Activated CD4-positive, alpha-beta T cell treated with anti-CD3 and anti-CD28 coated beads, Interleukin-2, amount 10 ng/mL, durations not matched to agents 7 days and 5 days (primary cell): ENCODE data around the gene MYLK4. TPM values are rescaled to one million over a fixed set of nuclear protein-coding genes. Genes with fewer than 3 reads are reported as not detected.
A peak's percentile ranks its signal among the peaks of the same experiment; 100 is the strongest.

Experiments
- CTCF ChIA-PET: fragments of 350-600 bp; sonication (Branson Sonifier 250); formaldehyde crosslinking; loops from one replicate; lab custom pipeline; 2021; ENCODE audit warnings: antibody characterized with exemption; lab: Charles Lee
- POLR2A ChIA-PET: fragments of 350-600 bp; sonication (Branson Sonifier 250); formaldehyde crosslinking; loops from one replicate; lab custom pipeline; 2021; ENCODE audit warnings: antibody characterized with exemption; lab: Charles Lee
- DNase-seq: peaks from one replicate; pipeline ENCODE4 v3.0.0-alpha.2; 2020
- H3K27ac Mint-ChIP-seq: one replicate; pipeline ENCODE4 v1.8.0; 2021; ENCODE audit warnings: mild to moderate bottlenecking, moderate library complexity, mixed read lengths
- H3K27me3 Mint-ChIP-seq: one replicate; pipeline ENCODE4 v1.8.0; 2021; ENCODE audit warnings: mixed read lengths
- H3K36me3 Mint-ChIP-seq: one replicate; pipeline ENCODE4 v1.8.0; 2021; ENCODE audit warnings: low read depth, mixed read lengths
- H3K4me1 Mint-ChIP-seq: one replicate; pipeline ENCODE4 v1.8.0; 2021; ENCODE audit warnings: mixed read lengths
- H3K4me3 Mint-ChIP-seq: one replicate; pipeline ENCODE4 v1.8.0; 2021; ENCODE audit warnings: mild to moderate bottlenecking, moderate library complexity, mixed read lengths
- H3K9me3 Mint-ChIP-seq: one replicate; pipeline ENCODE4 v1.8.0; 2021; ENCODE audit warnings: mixed read lengths
- total RNA-seq, 2 experiments: library from RNA; stranded (reverse); gene quantifications; one replicate each; pipeline ENCODE4 v1.2.3, GENCODE V29; 2021

MYLK4 gene
- total RNA-seq: under 1 TPM; 0.62 to 0.69 TPM

- Mint-ChIP-seq H3K36me3 (no peaks in the 10 kb centered on the region), H3K4me1 (peaks cover 15% of the 10 kb centered on the region), H3K27ac (no peak within 1 kb of the TSS), H3K4me3 (no peak within 1 kb of the TSS), H3K27me3 (peaks cover 55% of the 10 kb centered on the region), H3K9me3 (no peaks in the 10 kb centered on the region)
- no peak for DNase-seq
- CTCF ChIA-PET: interaction anchor here (0.6 to 2.1 kb wide), 15 partner anchors 8 to 828 kb away, joined by 3 to 8 read pairs (median 5); partner anchors contain the start of gene WRNIP1
- POLR2A ChIA-PET: no interaction called here
These were observed at the start of gene MYLK4 for GRCh38 chr6:2750832-2751231. Gene MYLK4 (minus strand): TSS chr6:2750922. CDS start chr6:2749294, 1,628 bp downstream.

- ChIA-PET CTCF (interaction anchor here (0.9 to 1.5 kb wide), 3 partner anchors 9 to 42 kb away, joined by 3 to 10 read pairs (median 4); partner anchors contain the start of gene SERPINB1), POLR2A (no interaction called here)
- Mint-ChIP-seq H3K36me3 (no peaks in the 10 kb centered on the region), H3K27me3 (no peaks in the 10 kb centered on the region), H3K27ac (no peak overlapping the region), H3K4me3 (no peak overlapping the region), H3K9me3 (peaks cover 2% of the 10 kb centered on the region), H3K4me1 (peaks cover 28% of the 10 kb centered on the region)
- DNase-seq: no peak
These were observed 49.3 kb upstream of the MYLK4 start for GRCh38 chr6:2799936-2800527.

DNA sequence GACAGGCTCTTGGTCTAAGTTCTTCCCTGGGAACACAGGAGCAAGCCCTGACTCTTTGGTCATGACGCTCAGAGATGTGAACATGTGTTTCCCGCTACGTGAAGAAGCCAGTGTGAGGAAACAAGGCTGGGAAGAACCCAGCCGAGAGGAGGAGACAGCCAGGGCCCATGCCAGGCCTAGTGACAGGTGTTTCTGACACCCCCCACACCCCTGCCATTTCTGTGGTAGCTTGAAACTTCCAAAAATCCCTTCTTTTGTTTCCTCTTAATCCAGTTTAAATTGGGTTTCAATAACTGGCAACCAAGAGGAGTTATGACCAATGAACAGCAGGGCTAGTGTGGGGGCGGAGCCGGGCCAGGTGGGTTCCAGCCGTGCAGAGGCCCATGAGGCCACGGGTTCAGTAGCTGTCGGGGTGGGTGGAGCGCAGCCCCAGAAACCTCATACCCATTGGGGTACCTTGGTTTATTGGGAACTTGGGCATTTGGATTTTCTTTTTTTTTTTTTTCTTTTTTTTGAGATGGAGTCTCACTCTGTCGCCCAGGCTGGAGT, 47.9 kb upstream of the MYLK4 start:
- POLR2A ChIA-PET: no interaction called here
- CTCF ChIA-PET: interaction anchor here (0.6 to 1.4 kb wide), 4 partner anchors 16 to 271 kb away, joined by 3 to 5 read pairs (median 4); no protein-coding TSS in a partner anchor
- Mint-ChIP-seq H3K4me1 (peaks cover 36% of the 10 kb centered on the region), H3K36me3 (no peaks in the 10 kb centered on the region), H3K9me3 (peaks cover 5% of the 10 kb centered on the region), H3K27me3 (no peaks in the 10 kb centered on the region), H3K27ac (peak overlapping the region; percentile 11), H3K4me3 (no peak overlapping the region)
- no peak for DNase-seq

- CTCF ChIA-PET: interaction anchor here (0.6 to 1.1 kb wide), 5 partner anchors 12 to 134 kb away, joined by 3 to 4 read pairs (median 3); partner anchors contain the start of gene WRNIP1
- Mint-ChIP-seq H3K36me3 (no peaks in the 10 kb centered on the region), H3K4me1 (peaks cover 47% of the 10 kb centered on the region), H3K27me3 (no peaks in the 10 kb centered on the region), H3K4me3 (no peak overlapping the region), H3K9me3 (peaks cover 5% of the 10 kb centered on the region), H3K27ac (no peak overlapping the region)
- POLR2A ChIA-PET: interaction anchor here (0.6 kb wide), 1 partner anchor 33 kb away, joined by 3 read pairs; the partner anchor contains the start of gene WRNIP1
- DNase-seq: no peak
These were observed 46.9 kb upstream of the MYLK4 start for GRCh38 chr6:2797564-2798031.

GRCh38 chr6:2796861-2797260, 46.1 kb upstream of the MYLK4 start:
- H3K9me3 Mint-ChIP-seq: peaks cover 5% of the 10 kb centered on the region
- H3K27me3 Mint-ChIP-seq: no peaks in the 10 kb centered on the region
- no peak overlapping the region for H3K4me3 Mint-ChIP-seq
- ChIA-PET POLR2A (no interaction called here), CTCF (interaction anchor here (0.7 to 1.4 kb wide), 6 partner anchors 13 to 135 kb away, joined by 3 to 4 read pairs (median 3); partner anchors contain the start of gene MYLK4)
- H3K27ac Mint-ChIP-seq: no peak overlapping the region
- H3K4me1 Mint-ChIP-seq: peaks cover 54% of the 10 kb centered on the region
- no peaks in the 10 kb centered on the region for H3K36me3 Mint-ChIP-seq
- no peak for DNase-seq

DNA sequence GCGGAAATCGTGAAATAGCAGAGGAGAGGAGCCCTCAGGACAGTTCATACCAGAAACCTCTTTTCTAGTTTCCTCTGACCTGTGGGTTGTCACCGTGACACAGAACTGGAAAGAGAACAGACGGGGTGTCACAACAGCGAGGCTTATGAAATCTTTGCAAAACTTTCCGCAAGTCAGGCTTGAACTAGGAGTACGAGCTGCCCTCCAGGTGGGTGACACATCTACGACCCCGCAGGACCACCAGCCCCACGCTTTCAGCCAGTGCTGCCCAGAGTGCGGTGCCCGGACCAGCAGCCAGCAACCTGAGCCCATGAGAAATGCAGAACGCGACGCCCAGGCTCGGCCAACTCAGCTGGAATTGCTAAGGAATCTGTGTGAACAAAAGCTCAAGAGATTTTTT, 45.2 kb upstream of the MYLK4 start:
- Mint-ChIP-seq H3K4me3 (no peak overlapping the region), H3K27me3 (no peaks in the 10 kb centered on the region), H3K27ac (no peak overlapping the region), H3K36me3 (peaks cover 2% of the 10 kb centered on the region), H3K4me1 (peaks cover 60% of the 10 kb centered on the region), H3K9me3 (peaks cover 2% of the 10 kb centered on the region)
- ChIA-PET POLR2A (no interaction called here), CTCF (interaction anchor here (0.6 to 1.8 kb wide), 9 partner anchors 14 to 540 kb away, joined by 3 to 5 read pairs (median 3); partner anchors contain the start of genes MYLK4 and SERPINB9)
- DNase-seq: no peak

GRCh38 chr6:2795162-2795561, 44.4 kb upstream of the MYLK4 start:
- H3K27ac Mint-ChIP-seq: no peak overlapping the region
- POLR2A ChIA-PET: no interaction called here
- CTCF ChIA-PET: interaction anchor here (0.8 to 1.8 kb wide), 7 partner anchors 13 to 271 kb away, joined by 3 to 5 read pairs (median 3); partner anchors contain the start of gene SERPINB9
- DNase-seq: no peak
- peaks cover 62% of the 10 kb centered on the region for H3K4me1 Mint-ChIP-seq
- peaks cover 2% of the 10 kb centered on the region for H3K36me3 Mint-ChIP-seq
- peaks cover 2% of the 10 kb centered on the region for H3K9me3 Mint-ChIP-seq
- no peaks in the 10 kb centered on the region for H3K27me3 Mint-ChIP-seq
- no peak overlapping the region for H3K4me3 Mint-ChIP-seq

DNA sequence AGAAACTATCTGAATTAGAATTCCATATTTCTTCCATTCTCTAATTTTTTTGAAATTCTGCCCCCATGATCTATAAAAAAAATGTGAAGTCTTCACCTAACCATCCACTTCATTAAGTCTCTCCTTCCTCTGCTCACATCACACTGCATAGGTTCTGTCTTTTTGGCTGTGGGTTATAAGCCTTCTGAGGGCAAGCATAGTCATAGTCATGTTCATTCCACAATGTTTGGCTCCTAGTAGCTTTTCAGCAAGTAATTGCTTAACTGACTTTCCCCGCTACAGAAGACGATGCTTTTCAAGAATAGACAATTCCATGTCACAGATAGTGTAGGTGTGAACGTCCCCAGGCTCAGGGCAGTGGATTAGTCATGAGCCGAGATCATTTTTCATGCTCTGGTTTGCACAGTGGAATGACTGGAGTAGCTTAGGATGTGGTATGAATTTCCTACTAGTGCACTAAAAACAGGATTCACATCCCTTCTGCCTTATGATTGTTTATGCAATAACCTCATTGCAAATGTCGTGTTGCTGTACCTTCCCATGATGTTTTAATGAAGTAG, 43.5 kb upstream of the MYLK4 start:
- Mint-ChIP-seq H3K27me3 (no peaks in the 10 kb centered on the region), H3K36me3 (peaks cover 2% of the 10 kb centered on the region), H3K9me3 (peaks cover 2% of the 10 kb centered on the region), H3K27ac (peak overlapping the region; percentile 90), H3K4me3 (no peak overlapping the region), H3K4me1 (peaks cover 53% of the 10 kb centered on the region)
- ChIA-PET CTCF (interaction anchor here (0.8 to 1.2 kb wide), 2 partner anchors 12 to 15 kb away, joined by 3 read pairs; no protein-coding TSS in a partner anchor), POLR2A (no interaction called here)
- no peak for DNase-seq

DNA sequence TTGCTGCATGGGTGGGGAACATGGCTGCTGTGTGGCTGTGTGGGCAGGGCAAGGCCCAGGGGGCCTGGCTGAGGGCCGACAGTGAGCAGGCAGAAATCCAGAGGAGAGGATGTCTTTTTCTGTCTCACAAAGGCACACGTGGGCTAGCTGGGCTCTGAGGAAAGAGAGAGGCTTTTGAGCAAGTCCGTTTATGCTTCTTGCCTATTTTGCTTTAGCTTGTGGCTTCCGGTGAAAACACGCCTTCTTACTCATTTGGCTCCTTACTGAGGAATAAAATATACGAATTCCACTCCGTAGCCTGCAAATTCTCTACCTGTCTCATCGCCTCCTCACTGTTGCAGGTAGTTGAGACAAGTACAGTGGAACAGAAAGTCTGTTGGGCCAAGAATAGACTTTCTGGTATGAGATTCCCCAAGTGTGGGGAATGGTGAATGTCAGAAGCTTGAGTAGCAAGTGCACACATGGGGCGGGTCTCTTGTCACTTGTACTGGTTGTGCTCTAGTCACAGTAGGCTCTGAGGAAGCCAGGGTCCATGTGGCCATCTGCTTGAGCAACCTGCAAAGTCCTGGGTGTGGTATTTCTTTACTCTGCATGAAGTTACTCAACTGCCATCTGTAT, 42.9 kb upstream of the MYLK4 start:
- Mint-ChIP-seq H3K4me3 (peak overlapping the region; percentile 9), H3K9me3 (peaks cover 2% of the 10 kb centered on the region), H3K27ac (peak overlapping the region; percentile 90), H3K27me3 (no peaks in the 10 kb centered on the region), H3K4me1 (peaks cover 52% of the 10 kb centered on the region), H3K36me3 (peaks cover 2% of the 10 kb centered on the region)
- ChIA-PET CTCF (interaction anchor here (1.2 kb wide), 1 partner anchor 11 kb away, joined by 3 read pairs; no protein-coding TSS in a partner anchor), POLR2A (no interaction called here)
- DNase-seq: peak; percentile 46

- DNase-seq: no peak
- H3K9me3 Mint-ChIP-seq: peaks cover 2% of the 10 kb centered on the region
- ChIA-PET CTCF (interaction anchor here (1.1 to 2.0 kb wide), 11 partner anchors 8 to 234 kb away, joined by 3 to 21 read pairs (median 6); no protein-coding TSS in a partner anchor), POLR2A (interaction anchor here (0.6 kb wide), 1 partner anchor 148 kb away, joined by 3 read pairs; no protein-coding TSS in a partner anchor)
- H3K4me1 Mint-ChIP-seq: peaks cover 46% of the 10 kb centered on the region
- H3K27me3 Mint-ChIP-seq: no peaks in the 10 kb centered on the region
- no peak overlapping the region for H3K4me3 Mint-ChIP-seq
- H3K27ac Mint-ChIP-seq: peak overlapping the region; percentile 90
- H3K36me3 Mint-ChIP-seq: peaks cover 7% of the 10 kb centered on the region
These were observed 41.8 kb upstream of the MYLK4 start for GRCh38 chr6:2792330-2793110.

GRCh38 chr6:2791450-2791974, 40.8 kb upstream of the MYLK4 start:
- Mint-ChIP-seq H3K27me3 (no peaks in the 10 kb centered on the region), H3K27ac (peak overlapping the region; percentile 48), H3K4me1 (peaks cover 37% of the 10 kb centered on the region), H3K9me3 (peaks cover 2% of the 10 kb centered on the region), H3K36me3 (peaks cover 14% of the 10 kb centered on the region), H3K4me3 (no peak overlapping the region)
- ChIA-PET CTCF (interaction anchor here (0.6 to 2.3 kb wide), 36 partner anchors 9 to 312 kb away, joined by 3 to 21 read pairs (median 4); partner anchors contain the start of genes NQO2, SERPINB1 and WRNIP1), POLR2A (interaction anchor here (0.6 to 1.3 kb wide), 7 partner anchors 14 to 145 kb away, joined by 3 to 11 read pairs (median 4); partner anchors contain the start of gene SERPINB1)
- no peak for DNase-seq
